ENCODE data around the gene AKT3. TPM values are rescaled to one million over a fixed set of nuclear protein-coding genes. Genes with fewer than 3 reads are reported as not detected.

Gene AKT3
- total RNA-seq, 1 experiment from 2014 or later: 18.7 TPM

DNA sequence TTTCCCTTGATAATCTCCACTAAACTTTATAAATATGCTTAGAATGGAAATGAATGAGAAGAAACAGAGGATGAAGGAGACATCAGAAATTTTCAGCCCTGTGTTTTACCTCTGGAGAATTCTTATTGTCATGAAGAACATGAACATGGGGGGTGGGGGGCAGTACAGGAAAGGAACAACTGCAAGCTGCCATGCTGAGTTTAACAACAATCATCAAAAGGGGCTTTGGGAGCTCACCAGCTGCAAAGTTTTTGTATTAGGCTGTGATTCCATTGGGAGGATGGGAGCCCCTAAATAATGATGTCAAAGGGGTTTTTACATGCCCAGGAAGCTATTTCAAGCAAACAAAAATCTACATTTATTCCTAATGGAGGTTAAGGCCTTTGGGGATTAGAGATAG, 103.3 kb downstream of the AKT3 start:
- POLR2A ChIA-PET (ENCODE audit: unreplicated experiment): no interaction called here
- no peak overlapping the region for H2AFZ ChIP-seq (ENCODE audit: low read length)

GRCh38 chr1:243745356-243745755, 104.7 kb downstream of the AKT3 start:
- no peak overlapping the region for H3K4me3 ChIP-seq (ENCODE audit: low read length)
- no peaks in the 10 kb centered on the region for H3K36me3 ChIP-seq (ENCODE audit: low read depth, low read length)
- H3K27me3 ChIP-seq (ENCODE audit: low read length): no peaks in the 10 kb centered on the region
- no peak overlapping the region for H2AFZ ChIP-seq (ENCODE audit: low read length)
- no peak for ATAC-seq
- TF ChIP-seq, protein P1, sequence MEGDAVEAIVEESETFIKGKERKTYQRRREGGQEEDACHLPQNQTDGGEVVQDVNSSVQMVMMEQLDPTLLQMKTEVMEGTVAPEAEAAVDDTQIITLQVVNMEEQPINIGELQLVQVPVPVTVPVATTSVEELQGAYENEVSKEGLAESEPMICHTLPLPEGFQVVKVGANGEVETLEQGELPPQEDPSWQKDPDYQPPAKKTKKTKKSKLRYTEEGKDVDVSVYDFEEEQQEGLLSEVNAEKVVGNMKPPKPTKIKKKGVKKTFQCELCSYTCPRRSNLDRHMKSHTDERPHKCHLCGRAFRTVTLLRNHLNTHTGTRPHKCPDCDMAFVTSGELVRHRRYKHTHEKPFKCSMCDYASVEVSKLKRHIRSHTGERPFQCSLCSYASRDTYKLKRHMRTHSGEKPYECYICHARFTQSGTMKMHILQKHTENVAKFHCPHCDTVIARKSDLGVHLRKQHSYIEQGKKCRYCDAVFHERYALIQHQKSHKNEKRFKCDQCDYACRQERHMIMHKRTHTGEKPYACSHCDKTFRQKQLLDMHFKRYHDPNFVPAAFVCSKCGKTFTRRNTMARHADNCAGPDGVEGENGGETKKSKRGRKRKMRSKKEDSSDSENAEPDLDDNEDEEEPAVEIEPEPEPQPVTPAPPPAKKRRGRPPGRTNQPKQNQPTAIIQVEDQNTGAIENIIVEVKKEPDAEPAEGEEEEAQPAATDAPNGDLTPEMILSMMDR (conservative IDR thresholded peaks at IDR 0.05; ENCODE audit: low read depth, low read length): no peak
- TF ChIP-seq EZH2 (IDR thresholded peaks at IDR 0.05; ENCODE audit: low read length, unreplicated experiment): no peak
- no peak for TF ChIP-seq EZH2phosphoT487 (IDR thresholded peaks at IDR 0.05; ENCODE audit: borderline replicate concordance, low read length)
- intact Hi-C loops (cut with micrococcal nuclease): loop anchor here (5.0 kb wide), 1 partner anchor 323 kb away; no protein-coding TSS in a partner anchor
- H3F3A ChIP-seq (ENCODE audit: low read length, unreplicated experiment): no peaks in the 10 kb centered on the region
- H4K20me1 ChIP-seq (ENCODE audit: low read length): no peaks in the 10 kb centered on the region
- H3K9ac ChIP-seq (ENCODE audit: low read length): no peak overlapping the region
- peaks cover 5% of the 10 kb centered on the region for H3K4me1 ChIP-seq (ENCODE audit: insufficient read depth, low read length)
- no peaks in the 10 kb centered on the region for H3K79me2 ChIP-seq (ENCODE audit: low read length)
- no TSS peak for BruUV-seq (replicated peaks)
- DNase-seq: peak; percentile 33
- H3K9me3 ChIP-seq (ENCODE audit: low read length): no peaks in the 10 kb centered on the region
- H3K4me2 ChIP-seq (ENCODE audit: low read length): no peak overlapping the region
- no peak overlapping the region for H3K27ac ChIP-seq (ENCODE audit: low read length)
- POLR2A ChIA-PET (ENCODE audit: unreplicated experiment): no interaction called here
- CTCF ChIA-PET: no interaction called here
- H3K9me2 ChIP-seq (replicated peaks; ENCODE audit: low read length): no peaks in the 10 kb centered on the region

More for the DNA sequence above, 103.3 kb downstream of the AKT3 start:
- Histone ChIP-seq H3K9ac (ENCODE audit: low read length) (no peak overlapping the region), H3K36me3 (ENCODE audit: low read depth, low read length) (no peaks in the 10 kb centered on the region), H3K79me2 (ENCODE audit: low read length) (no peaks in the 10 kb centered on the region), H3K4me2 (ENCODE audit: low read length) (no peak overlapping the region), H3K9me3 (ENCODE audit: low read length) (no peaks in the 10 kb centered on the region), H3K27ac (ENCODE audit: low read length) (no peak overlapping the region), H4K20me1 (ENCODE audit: low read length) (no peaks in the 10 kb centered on the region), H3K27me3 (ENCODE audit: low read length) (no peaks in the 10 kb centered on the region), H3K4me3 (ENCODE audit: low read length) (no peak overlapping the region), H3K4me1 (ENCODE audit: insufficient read depth, low read length) (peaks cover 5% of the 10 kb centered on the region), H3K9me2 (replicated peaks; ENCODE audit: low read length) (no peaks in the 10 kb centered on the region), H3F3A (ENCODE audit: low read length, unreplicated experiment) (no peaks in the 10 kb centered on the region)
- CTCF ChIA-PET: no interaction called here
- BruUV-seq (replicated peaks): no TSS peak
- intact Hi-C loops (cut with micrococcal nuclease): loop anchor here (5.0 kb wide), 1 partner anchor 324 kb away; no protein-coding TSS in a partner anchor
- ATAC-seq (no peak), DNase-seq (no peak)
- no peak for TF ChIP-seq EZH2 (IDR thresholded peaks at IDR 0.05; ENCODE audit: low read length, unreplicated experiment)
- TF ChIP-seq EZH2phosphoT487 (IDR thresholded peaks at IDR 0.05; ENCODE audit: borderline replicate concordance, low read length): no peak
- TF ChIP-seq, protein P1 (conservative IDR thresholded peaks at IDR 0.05; ENCODE audit: low read depth, low read length): no peak

DNA sequence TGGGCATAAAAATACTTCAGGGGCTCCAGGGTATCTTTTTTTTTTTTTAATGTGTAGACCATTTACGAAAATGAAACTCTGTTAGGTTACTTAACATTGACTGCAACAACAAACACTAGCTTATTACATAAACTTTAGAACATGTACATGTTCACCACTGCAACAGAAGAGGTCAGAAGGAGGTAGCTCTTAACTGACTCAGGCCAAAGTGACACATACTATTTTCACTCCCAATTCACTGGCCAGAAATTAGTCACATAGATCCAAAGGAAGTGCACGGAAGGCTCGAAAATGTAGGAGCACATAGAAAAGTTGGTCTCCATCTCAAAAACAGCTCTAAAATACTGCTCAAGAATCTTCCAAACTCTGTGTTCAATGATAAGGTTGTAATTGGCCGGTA, 107.2 kb downstream of the AKT3 start:
- Histone ChIP-seq H3K9me2 (replicated peaks; ENCODE audit: low read length) (no peaks in the 10 kb centered on the region), H3K4me3 (ENCODE audit: low read length) (no peak overlapping the region), H3K27ac (ENCODE audit: low read length) (no peak overlapping the region), H3K4me1 (ENCODE audit: insufficient read depth, low read length) (peaks cover 5% of the 10 kb centered on the region), H3K79me2 (ENCODE audit: low read length) (no peaks in the 10 kb centered on the region), H3K36me3 (ENCODE audit: low read depth, low read length) (no peaks in the 10 kb centered on the region), H3K27me3 (ENCODE audit: low read length) (no peaks in the 10 kb centered on the region), H3K4me2 (ENCODE audit: low read length) (no peak overlapping the region), H3F3A (ENCODE audit: low read length, unreplicated experiment) (no peaks in the 10 kb centered on the region), H2AFZ (ENCODE audit: low read length) (no peak overlapping the region), H4K20me1 (ENCODE audit: low read length) (no peaks in the 10 kb centered on the region), H3K9me3 (ENCODE audit: low read length) (no peaks in the 10 kb centered on the region), H3K9ac (ENCODE audit: low read length) (no peak overlapping the region)
- BruUV-seq (replicated peaks): no TSS peak
- DNase-seq: peak; percentile 46
- ChIA-PET CTCF (no interaction called here), POLR2A (ENCODE audit: unreplicated experiment) (no interaction called here)
- no peak for TF ChIP-seq EZH2phosphoT487 (IDR thresholded peaks at IDR 0.05; ENCODE audit: borderline replicate concordance, low read length)
- intact Hi-C loops (cut with micrococcal nuclease): no loop called here
- ATAC-seq: no peak
